Measurements from ENCODE around the gene FAM53B.

FAM53B gene

GRCh38 chr10:124644236-124644635 lies 99.9 kb downstream of the FAM53B start:
- no peak for DNase-seq

- no peak for DNase-seq
Observed at GRCh38 chr10:124643330-124644009, 100.7 kb downstream of the FAM53B start.

- no peak for DNase-seq
Observed at GRCh38 chr10:124642088-124642710, 102.0 kb downstream of the FAM53B start.

- peak; percentile 36 for DNase-seq
Observed at GRCh38 chr10:124641282-124642087, 102.7 kb downstream of the FAM53B start.

- no peak for DNase-seq
Observed at GRCh38 chr10:124640538-124641231, 103.5 kb downstream of the FAM53B start.

- DNase-seq, result no peak
Observed at GRCh38 chr10:124640056-124640455, 104.1 kb downstream of the FAM53B start.

GRCh38 chr10:124639646-124640045 lies 104.5 kb downstream of the FAM53B start:
- DNase-seq, result no peak

GRCh38 chr10:124639206-124639605 lies 105.0 kb downstream of the FAM53B start:
- DNase-seq, result no peak

GRCh38 chr10:124637746-124638145 lies 106.4 kb downstream of the FAM53B start:
- no peak for DNase-seq

- DNase-seq, result no peak
Observed at GRCh38 chr10:124637091-124637700, 107.0 kb downstream of the FAM53B start.

GRCh38 chr10:124636271-124636995 lies 107.7 kb downstream of the FAM53B start:
- DNase-seq, result peak; percentile 38

GRCh38 chr10:124632566-124632965 lies 111.6 kb downstream of the FAM53B start:
- no peak for DNase-seq

GRCh38 chr10:124632064-124632531 lies 112.1 kb downstream of the FAM53B start:
- DNase-seq, result peak; percentile 53

- DNase-seq, result no peak
Observed at GRCh38 chr10:124630551-124630950, 113.6 kb downstream of the FAM53B start.

- no peak for DNase-seq
Observed at GRCh38 chr10:124629842-124630241, 114.3 kb downstream of the FAM53B start.

GRCh38 chr10:124629415-124629814 lies 114.8 kb downstream of the FAM53B start:
- DNase-seq, result no peak

- no peak for DNase-seq
Observed at GRCh38 chr10:124628676-124629021, 115.5 kb downstream of the FAM53B start.

GRCh38 chr10:124627866-124628675 lies 116.1 kb downstream of the FAM53B start:
- DNase-seq, result no peak

GRCh38 chr10:124626759-124627380 lies 117.3 kb downstream of the FAM53B start:
- DNase-seq, result peak; percentile 78

GRCh38 chr10:124625831-124626238 lies 118.3 kb downstream of the FAM53B start:
- no peak for DNase-seq

- DNase-seq, result no peak
Observed at GRCh38 chr10:124624895-124625294, 119.3 kb downstream of the FAM53B start.
